PFSK-1 (cell line): Measurements from ENCODE around the gene CHRNA10. TPM values are rescaled to one million over a fixed set of nuclear protein-coding genes. Genes with fewer than 3 reads are reported as not detected.

Source experiments
- FOXP2 ChIP-seq: optimal IDR thresholded peaks from 2 replicates; pipeline ENCODE3; 2011; ENCODE audit warnings: borderline replicate concordance, control low read depth, inconsistent platforms; ENCODE audit not compliant: insufficient read depth; ENCODE audit errors: extremely low read length, extremely low read depth
- POLR2AphosphoS5 ChIP-seq: IDR thresholded peaks from 2 replicates; pipeline ENCODE4 v1.6.1; 2012; ENCODE audit warnings: low read depth, mild to moderate bottlenecking, control low read depth, low read length, moderate library complexity
- REST ChIP-seq, 2 experiments: IDR thresholded peaks; 2 replicates each; pipeline versions ENCODE4 v1.6.1 to v1.8.0; 2011 to 2012; ENCODE audit warnings: low read depth in 2 of 2, low read length in 2 of 2, control low read depth in 1 of 2, inconsistent platforms in 1 of 2, mild to moderate bottlenecking in 1 of 2, moderate library complexity in 1 of 2; ENCODE audit not compliant: insufficient read depth in 1 of 2
- SIN3A ChIP-seq: IDR thresholded peaks from 2 replicates; pipeline ENCODE4 v1.6.1; 2012; ENCODE audit warnings: mild to moderate bottlenecking, low read length, moderate library complexity, borderline replicate concordance; ENCODE audit not compliant: insufficient read depth
- TAF1 ChIP-seq: IDR thresholded peaks from 2 replicates; pipeline ENCODE4 v1.6.1; 2012; ENCODE audit warnings: low read length, control low read depth, borderline replicate concordance; ENCODE audit not compliant: insufficient read depth
- polyA plus RNA-seq: library from polyadenylated mRNA; unstranded; fragments of >200 nt; gene quantifications from one replicate; pipeline ENCODE4 v1.2.1, GENCODE V29; 2012; ENCODE audit warnings: low read depth, missing spikeins; ENCODE audit not compliant: insufficient read length

CHRNA10 gene
- polyA plus RNA-seq, result 1.1 TPM

- TF ChIP-seq SIN3A, result no peak
- TF ChIP-seq POLR2AphosphoS5, result no peak
- no peak for TF ChIP-seq FOXP2
Measured at GRCh38 chr11:3671334-3672254, at the start of gene CHRNA10. CHRNA10 (minus strand) TSS chr11:3671384; CDS start chr11:3671312, 72 bp downstream.

GRCh38 chr11:3712274-3712673 lies 41.1 kb upstream of the CHRNA10 start:
- TF ChIP-seq TAF1 (no peak), REST (IDR thresholded peaks at IDR 0.05; ENCODE audit: insufficient read depth in 1 of 2, low read depth in 2 of 2, low read length in 2 of 2) (no peak), FOXP2 (no peak), SIN3A (no peak), POLR2AphosphoS5 (no peak)

- TF ChIP-seq FOXP2 (no peak), TAF1 (no peak), POLR2AphosphoS5 (no peak), REST (IDR thresholded peaks at IDR 0.05; ENCODE audit: insufficient read depth in 1 of 2, low read depth in 2 of 2, low read length in 2 of 2) (no peak), SIN3A (no peak)
Measured at GRCh38 chr11:3710485-3711259, 39.5 kb upstream of the CHRNA10 start.

- TF ChIP-seq SIN3A (no peak), FOXP2 (no peak), POLR2AphosphoS5 (no peak)
Measured at GRCh38 chr11:3709977-3710376, 38.8 kb upstream of the CHRNA10 start.

GRCh38 chr11:3707176-3707575 lies 36.0 kb upstream of the CHRNA10 start:
- TF ChIP-seq TAF1, result no peak
- TF ChIP-seq REST (IDR thresholded peaks at IDR 0.05; ENCODE audit: insufficient read depth in 1 of 2, low read depth in 2 of 2, low read length in 2 of 2), result no peak
- TF ChIP-seq SIN3A, result no peak
- no peak for TF ChIP-seq FOXP2
- no peak for TF ChIP-seq POLR2AphosphoS5

GRCh38 chr11:3703383-3703782 lies 32.2 kb upstream of the CHRNA10 start:
- TF ChIP-seq FOXP2 (no peak), REST (IDR thresholded peaks at IDR 0.05; ENCODE audit: insufficient read depth in 1 of 2, low read depth in 2 of 2, low read length in 2 of 2) (no peak), SIN3A (no peak), TAF1 (no peak), POLR2AphosphoS5 (no peak)
